GM12801 (cell line): Measurements from ENCODE around the gene TRIO.

Experiments used
- TF ChIP-seq, protein P1 (sequence below): IDR thresholded peaks from one replicate; pipeline ENCODE4 v1.5.1; 2011; ENCODE audit warnings: control low read depth; ENCODE audit not compliant: insufficient read length; ENCODE audit errors: extremely low read depth

The TRIO gene

DNA sequence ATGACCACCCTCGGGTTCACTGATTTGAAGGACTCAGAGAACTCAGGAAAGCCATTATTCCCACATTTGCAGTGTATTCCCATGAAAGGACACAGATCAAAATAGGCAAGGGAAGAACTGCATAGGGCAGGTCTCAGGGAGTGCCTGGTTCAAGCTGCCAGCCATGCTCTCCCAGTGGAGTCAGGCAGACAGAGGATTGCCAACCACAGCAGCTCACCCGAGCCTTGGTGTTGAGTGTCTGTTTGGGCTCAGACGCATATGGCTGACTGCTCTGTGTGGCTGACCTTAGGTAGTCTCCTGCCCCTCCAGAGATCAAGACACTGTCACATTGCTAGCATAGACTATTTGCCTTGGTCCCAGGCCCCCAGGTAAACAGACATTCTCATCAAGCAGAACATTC, 322.6 kb downstream of the TRIO start:
- TF ChIP-seq, protein P1, sequence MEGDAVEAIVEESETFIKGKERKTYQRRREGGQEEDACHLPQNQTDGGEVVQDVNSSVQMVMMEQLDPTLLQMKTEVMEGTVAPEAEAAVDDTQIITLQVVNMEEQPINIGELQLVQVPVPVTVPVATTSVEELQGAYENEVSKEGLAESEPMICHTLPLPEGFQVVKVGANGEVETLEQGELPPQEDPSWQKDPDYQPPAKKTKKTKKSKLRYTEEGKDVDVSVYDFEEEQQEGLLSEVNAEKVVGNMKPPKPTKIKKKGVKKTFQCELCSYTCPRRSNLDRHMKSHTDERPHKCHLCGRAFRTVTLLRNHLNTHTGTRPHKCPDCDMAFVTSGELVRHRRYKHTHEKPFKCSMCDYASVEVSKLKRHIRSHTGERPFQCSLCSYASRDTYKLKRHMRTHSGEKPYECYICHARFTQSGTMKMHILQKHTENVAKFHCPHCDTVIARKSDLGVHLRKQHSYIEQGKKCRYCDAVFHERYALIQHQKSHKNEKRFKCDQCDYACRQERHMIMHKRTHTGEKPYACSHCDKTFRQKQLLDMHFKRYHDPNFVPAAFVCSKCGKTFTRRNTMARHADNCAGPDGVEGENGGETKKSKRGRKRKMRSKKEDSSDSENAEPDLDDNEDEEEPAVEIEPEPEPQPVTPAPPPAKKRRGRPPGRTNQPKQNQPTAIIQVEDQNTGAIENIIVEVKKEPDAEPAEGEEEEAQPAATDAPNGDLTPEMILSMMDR: no peak

DNA sequence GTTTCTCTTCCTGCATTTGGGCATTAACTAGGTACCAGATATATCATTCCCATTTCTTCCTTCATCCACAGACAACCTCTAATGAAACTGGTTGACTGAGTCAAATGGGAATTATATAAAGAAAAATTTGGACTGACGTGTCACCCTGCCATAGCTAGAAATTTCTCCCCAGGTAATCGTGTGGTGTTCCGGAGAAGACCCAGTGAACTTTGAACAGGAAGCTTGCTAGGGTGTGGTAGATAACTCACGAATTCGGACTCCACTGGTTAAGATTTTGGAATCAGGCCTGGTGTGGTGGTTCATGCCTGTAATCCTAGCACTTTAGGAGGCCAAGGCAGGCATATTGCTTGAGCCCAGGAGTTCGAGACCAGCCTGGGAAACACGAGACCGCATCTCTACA, 324.1 kb downstream of the TRIO start:
- TF ChIP-seq, protein P1: no peak

DNA sequence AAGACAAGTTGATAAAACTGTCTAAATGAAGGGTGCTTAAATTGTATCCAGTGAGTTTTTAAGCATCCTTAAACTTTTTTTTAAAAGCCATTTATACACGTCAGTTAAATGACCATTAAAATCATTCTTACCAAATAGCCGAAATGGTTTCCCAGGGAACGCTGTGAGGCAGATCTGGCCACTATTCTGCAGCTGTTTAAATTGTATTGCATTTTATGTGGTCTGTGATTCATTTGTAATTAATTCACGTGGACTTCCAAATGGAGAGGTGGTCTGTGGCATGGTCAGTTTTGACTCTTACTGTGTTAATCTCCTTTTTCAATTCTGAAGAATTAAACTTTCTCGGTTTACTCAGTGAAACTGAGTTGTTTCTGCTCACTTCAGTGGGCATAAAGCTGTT, 324.7 kb downstream of the TRIO start:
- TF ChIP-seq, protein P1: no peak

DNA sequence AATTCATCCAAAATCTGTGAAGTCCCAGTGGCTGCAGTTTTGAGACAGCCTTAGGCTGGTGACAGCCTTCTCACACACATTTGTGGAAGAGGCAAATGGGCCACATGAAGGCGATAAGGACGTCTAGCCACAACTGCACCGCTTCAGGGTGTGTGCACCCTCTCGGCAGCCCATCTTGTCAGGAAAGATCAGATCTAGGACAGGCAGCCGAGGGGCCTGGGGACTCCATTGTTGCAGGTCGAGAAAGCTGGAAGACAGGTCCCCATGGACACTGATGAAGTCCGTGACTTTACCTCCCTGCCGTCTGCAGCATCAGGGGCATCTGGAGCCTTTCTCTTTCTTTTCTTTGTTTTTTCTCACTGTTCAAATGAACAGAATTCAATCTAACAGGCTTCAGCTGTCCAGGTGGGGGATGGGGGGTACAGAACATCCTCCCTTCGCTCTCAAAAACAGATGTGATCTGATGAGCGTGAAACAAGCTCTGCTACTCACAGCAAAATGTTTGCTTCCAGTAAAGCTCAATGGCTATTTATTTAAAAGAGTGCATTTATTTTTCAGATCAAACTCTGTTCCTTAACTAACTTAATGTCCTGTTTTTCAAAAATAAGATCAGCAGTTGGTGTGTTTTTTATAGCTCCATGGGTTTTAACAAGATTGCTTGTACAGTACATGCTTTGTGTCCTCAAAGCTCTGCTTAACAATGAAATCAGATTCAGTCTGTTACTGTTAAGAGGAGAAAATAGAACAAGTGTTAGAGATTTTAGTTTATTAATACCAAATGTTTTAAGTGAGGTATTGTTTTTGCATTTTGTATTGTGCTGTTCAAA, 326.6 kb downstream of the TRIO start:
- TF ChIP-seq, protein P1: no peak

DNA sequence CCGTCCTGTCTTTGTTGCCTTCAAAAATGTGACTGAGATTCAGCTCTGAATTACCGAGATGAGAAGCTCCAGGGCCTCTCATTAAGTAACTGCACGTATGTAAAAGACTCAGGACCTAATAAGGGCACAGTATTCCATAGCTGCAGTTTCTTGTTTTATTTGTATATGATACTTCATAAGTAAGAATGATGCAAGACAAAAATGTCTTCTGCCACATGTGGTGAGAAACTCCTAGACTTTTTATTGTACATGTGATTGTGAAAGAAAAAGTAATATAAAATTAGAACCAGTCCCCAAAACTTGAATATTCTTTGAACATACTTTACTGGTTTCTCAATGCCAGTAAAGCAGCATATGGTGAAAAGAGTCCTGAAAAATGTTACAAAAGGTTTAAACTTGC, 328.4 kb downstream of the TRIO start:
- TF ChIP-seq, protein P1: no peak

DNA sequence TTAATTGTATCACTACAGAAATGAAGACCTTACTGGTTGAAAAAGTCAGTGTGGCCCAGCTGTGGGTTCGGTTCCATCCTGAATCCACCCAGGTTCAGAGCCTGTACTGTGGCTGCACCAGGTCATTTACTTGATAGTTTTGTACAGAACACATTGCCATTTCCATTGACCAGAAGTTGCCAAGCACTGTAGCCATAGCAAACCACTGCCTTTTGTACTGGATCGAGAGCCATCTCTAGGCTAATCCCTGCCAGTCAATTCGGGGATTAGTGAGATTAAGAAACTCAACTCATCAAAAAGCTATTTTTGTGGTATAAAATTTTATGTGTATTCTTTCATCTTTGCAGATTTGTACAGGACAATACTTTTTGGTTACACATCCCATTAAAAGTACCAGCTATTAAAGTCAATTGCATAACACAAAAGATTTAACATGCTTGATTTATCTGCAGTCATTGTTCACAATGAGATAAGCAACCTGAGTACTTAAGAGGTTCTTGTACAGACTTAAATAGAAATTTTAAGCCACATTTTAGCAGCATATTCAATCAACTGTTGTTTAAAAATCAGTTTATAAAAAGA, 329.9 kb downstream of the TRIO start:
- TF ChIP-seq, protein P1: no peak

DNA sequence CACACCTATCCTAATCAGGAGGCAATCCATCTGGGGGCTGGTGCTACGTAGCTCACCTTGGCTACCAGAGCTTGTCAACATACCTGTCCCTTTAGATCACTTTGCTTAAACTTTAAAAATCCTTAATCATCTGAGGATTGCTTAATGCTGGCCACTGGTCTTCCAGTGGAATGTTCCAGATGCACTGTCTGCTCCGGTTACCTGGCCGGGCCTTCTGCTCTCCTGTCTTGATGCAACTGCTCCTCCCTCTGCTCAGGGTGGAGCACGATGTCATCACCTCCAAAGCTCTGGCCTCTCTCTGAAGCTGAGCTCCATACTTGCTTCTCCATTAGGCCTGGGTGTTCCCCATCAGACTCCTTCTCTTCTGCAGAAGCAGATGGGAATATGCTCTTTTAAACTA, 331.9 kb downstream of the TRIO start:
- TF ChIP-seq, protein P1: no peak
